GM21786 (cell line): ENCODE data around the gene C2orf42.
A peak's percentile ranks its signal among the peaks of the same experiment; 100 is the strongest.
"Not testable (repeated sequence)": the region's sequence is repeated elsewhere in the genome, so short reads cannot be mapped to it uniquely, and the experiment has no call there.

Experiments used
- ATAC-seq: cut with Tn5 transposase; IDR thresholded peaks from one replicate; pipeline ENCODE4 v1.9.1; 2021; ENCODE audit not compliant: unreplicated experiment

C2orf42 gene

DNA sequence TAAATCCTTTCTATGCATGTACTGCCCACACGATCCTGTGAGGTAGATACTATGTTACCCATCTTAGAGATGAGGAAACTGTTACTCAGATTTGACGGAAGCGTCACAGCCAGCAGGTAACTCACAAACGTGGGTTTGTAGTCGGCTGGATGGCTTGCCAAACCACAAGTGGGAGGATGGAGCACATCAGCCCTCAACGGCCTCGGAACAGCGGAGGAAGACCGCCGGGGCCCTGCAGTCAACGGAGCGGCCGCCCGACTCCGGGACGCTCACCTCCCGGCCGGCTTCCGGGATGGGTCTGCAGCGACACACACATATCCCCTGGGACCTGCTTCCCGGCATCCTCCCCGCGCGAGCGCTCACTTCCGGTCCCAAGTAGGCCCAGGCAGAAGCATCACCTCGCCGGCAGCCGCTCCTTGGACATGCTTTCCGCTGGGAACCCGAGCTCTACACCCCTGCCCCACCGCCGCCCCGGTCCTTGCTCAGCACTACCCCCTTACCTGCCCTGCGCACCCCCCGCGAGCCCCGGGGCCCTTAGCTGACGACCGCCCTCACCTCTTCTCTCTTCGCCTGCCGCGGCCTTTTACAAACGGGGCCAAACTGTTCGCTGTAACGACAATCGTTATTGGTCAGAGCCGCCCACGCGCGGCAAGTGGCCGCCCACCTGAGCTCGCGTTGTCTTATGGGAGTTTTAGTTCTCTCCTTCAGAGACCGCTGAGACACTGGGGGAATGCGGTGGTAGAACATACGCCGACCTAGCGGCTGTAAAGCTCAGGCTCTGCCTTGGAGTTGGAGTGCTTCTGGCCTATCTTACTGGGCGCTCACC is at the start of gene C2orf42:
Gene C2orf42 (minus strand): TSS at position 602 of the 826 bp plus-strand sequence. CDS start 9,034 bp downstream, outside the sequence.
- peak; percentile 83 for ATAC-seq

DNA sequence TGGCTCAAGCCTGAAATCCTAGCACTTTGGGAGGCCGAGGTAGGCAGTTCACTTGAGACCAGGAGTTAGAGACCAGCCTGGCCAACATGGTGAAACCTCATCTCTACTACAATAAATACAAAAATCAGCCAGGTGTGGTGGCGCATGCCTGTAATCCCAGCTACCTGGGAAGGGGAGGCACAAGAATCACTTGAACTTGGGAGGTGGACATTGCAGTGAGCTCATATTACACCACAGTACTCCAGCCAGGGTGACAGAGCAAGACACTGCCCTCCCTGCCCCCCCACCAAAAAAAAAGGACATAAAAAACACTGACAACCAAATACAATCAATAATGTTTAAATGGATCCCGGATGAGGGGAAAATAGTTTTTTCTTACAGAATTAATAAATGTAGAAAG is 49.8 kb upstream of the C2orf42 start:
- no peak for ATAC-seq

- ATAC-seq, result no peak
These were observed 43.1 kb upstream of the C2orf42 start for GRCh38 chr2:70233926-70234325.

- no peak for ATAC-seq
These were observed 36.0 kb upstream of the C2orf42 start for GRCh38 chr2:70226781-70227180.

DNA sequence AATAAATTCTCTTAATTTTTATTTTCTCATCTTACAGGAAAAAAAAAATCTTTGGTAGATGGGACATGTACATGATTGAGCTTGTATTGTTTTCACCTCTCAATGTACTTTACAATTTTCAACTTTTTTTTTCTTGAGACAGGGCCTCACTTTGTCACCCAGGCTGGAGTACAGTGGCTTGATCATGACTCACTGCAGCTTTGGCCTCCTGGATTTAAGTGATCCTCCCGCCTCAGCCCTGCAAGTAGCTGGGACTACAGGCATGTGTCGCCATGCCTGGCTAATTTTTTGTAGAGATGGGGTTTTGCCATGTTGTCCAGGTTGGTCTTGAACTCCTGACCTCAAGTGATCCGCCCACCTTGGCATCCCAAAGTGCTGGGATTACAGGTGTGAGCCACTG is 32.5 kb upstream of the C2orf42 start:
- ATAC-seq, result not testable (repeated sequence)

GRCh38 chr2:70214953-70215549 is 24.2 kb upstream of the C2orf42 start:
- no peak for ATAC-seq

- ATAC-seq, result no peak
These were observed 23.5 kb upstream of the C2orf42 start for GRCh38 chr2:70214365-70214764.

DNA sequence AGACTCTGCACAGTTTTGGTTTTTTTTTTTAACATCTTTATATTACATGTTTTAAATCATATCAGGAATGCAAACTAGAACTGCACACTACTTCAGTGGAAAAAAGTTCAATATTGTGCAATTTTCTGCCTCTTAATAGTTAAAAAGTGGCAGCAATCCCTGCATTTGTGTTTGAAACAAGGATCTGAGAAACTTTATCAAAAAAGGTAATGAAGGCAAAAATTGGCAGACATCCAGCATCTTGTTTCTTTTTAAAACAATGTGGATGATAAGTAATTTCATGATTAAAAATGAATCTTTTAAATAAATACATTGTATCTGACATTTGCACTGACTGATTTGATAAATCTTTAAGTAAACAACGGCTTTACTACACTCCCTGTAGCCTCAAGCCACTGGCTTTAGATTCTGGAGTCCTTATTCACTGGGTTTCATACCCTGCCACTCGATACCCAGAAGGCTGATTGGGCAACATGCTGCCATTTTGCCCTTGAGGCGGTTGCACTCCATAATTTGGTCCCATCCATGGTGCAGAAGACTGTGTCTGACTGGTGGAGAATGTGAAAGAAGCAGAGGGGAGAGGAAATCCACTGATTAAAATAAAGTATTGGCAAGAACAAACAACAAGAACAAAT is 21.6 kb upstream of the C2orf42 start:
- ATAC-seq, result no peak

DNA sequence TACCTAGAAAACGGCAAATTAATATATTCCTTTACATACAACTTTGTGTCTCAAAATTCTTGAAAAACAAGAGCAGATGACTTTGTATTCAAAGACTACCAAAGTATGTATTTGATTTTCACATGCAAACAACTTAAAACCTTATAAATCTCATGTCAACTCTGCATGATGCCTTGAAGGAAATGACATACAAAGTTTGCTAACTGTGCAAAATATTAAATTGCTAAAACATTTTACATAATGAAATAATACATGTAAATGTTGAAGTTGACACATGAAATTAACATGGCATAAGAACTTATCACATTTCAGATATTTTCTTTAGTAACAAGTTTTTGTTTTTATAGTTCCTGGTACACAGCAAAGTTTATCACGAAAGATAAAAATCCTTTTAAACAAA is 20.8 kb upstream of the C2orf42 start:
- ATAC-seq, result no peak

DNA sequence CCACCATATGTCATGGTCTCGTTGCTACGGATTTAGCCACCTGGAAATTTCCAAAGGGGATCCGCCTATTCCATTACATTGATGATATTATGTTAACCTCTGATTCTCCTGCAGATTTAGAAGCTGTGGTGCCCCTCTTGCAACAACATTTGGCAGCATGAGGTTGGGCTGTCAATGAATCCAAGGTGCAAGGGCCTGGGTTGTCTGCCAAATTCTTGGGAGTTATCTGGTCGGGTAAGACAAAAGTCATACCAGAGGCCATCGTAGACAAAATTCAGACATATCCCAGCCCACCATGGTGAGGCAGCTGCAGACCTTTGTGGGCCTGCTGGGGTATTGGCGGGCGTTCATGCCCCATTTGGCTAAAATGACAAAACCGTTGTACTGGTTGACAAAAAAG is 13.6 kb upstream of the C2orf42 start:
- no peak for ATAC-seq

DNA sequence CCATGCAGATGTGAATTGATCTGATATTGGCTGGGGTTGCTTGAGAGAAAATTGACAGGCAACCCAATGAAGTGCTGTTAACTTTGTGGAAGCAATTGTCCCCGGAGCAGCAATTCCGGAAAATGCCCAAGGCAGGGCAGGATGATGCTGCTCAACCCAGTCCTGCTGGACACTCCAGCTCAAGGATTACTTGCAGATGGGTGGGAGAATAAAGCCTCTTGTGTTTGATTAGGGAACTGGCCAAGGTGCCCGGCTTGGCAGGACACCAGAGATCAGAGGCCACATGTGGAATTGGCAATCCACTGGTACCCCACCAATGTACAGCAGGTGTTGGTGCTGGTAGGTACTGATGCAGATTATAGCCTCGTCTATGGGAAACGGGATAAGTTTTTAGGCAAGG is 12.3 kb upstream of the C2orf42 start:
- no peak for ATAC-seq

DNA sequence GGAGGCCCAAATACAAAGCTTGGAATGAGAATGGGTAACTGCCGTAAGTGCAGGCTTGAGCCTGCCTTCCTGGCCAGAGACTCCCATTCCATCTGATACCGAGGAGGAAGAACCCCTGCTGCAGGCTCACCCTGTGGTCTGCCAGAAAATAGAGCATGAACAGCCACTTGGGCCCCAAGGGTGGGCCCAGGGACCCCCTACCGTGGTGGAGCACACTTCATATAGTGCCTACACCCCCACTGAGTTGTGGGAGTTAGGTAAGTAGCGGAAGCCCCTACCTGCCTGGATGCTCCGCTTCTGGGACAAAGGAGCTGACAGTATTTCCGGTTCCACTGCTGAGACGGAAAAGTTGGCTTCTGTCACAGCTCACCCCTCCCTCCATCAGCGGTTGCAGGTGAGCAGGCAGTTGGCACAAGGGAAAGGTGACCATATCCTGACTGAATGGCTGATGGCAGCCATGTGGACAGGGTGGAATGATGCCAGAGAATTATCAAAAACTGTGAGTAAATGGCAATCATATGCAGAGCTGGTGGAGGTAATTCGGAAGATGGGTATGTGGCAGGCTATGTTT is 11.5 kb upstream of the C2orf42 start:
- ATAC-seq, result no peak

GRCh38 chr2:70201831-70202230 is 11.0 kb upstream of the C2orf42 start:
- ATAC-seq, result no peak

DNA sequence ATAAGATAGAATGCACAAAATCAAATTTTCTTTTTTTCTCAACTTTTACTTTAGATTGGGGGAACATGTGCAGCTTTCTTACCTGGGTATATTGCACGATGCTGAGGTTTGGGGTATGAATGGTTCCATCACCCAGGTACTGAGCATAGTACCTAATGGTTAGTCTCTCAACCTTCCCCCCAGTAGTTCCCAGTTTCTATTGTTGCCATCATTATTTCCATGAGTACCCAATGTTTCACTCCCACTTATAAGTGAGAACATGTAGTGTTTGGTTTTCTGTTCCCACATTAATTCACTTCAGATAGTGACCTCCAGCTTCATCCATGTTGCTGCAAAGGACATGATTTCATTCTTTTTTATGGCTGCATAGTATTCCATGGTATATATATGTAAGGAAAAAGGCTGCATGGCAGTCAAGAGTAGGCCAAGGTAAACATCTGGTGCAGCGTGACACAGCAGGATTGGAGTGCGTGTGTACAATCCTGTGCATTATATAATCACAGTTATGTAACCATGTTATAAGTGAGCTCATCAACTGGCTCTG is 10.5 kb upstream of the C2orf42 start:
- no peak for ATAC-seq

DNA sequence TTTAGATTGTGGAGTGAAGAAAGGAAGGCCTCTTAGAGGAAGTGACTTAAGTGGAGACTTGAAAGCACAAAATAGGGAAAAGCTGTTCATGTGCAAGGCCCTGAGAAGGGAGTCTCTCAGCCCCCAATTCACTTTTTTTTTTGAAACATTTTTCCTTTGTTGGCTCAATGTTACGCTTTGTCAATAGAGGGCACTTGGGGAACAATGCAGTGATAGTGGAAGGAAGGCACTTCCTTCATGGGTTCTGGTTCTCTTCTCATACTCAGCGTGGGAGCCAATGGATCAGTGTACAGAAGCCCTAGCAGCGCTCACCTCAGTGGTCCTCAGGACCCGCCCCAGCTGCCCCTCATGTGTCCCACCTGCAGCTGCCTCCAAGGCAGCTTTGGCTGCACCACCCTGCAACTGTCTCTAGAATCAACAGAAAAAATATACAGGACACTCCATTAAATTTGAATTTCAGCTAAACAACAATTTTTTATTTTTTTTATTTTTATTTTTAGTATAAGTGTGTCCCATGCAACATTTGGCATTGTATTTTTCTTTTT is 8.6 kb upstream of the C2orf42 start:
- ATAC-seq, result no peak

DNA sequence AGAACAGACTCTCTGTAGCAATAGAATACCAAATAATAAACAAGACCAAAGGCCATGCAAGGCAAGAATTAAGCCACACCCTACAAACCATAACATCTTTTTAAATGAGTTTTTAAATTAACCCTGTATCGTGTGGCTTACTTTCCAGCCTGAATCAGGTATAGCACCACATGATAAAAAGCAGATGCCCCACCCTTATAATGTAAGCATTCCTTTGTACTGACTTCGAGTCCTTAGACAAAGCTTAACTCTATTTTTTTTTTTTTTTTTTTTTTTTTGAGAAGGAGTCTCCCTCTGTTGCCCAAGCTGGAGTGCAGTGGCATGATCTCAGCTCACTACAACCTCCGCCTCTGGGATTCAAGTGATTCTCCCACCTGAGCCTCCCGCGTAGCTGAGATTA is 1.7 kb upstream of the C2orf42 start:
- ATAC-seq, result no peak

- no peak for ATAC-seq
These were observed 471 bp upstream of the C2orf42 start for GRCh38 chr2:70191244-70191735.

DNA sequence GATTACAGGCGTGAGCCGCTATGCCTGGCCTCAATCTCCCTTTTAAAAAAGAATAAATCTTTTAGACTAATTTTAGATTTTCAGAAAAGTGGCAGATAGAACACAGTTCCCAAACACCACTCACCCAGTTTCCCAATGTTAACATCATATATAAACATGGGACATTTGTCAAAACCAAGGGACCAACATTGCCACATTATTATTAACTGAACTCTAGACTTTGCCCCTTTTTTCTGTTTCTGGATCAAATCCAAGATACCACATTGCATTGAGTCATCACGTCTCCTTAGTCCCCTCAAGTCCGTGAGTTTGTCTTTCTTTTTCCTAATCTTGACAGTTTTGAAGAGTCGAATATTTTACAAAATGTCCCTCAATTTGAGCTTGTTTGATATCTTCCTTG is 2.4 kb downstream of the C2orf42 start:
- no peak for ATAC-seq

DNA sequence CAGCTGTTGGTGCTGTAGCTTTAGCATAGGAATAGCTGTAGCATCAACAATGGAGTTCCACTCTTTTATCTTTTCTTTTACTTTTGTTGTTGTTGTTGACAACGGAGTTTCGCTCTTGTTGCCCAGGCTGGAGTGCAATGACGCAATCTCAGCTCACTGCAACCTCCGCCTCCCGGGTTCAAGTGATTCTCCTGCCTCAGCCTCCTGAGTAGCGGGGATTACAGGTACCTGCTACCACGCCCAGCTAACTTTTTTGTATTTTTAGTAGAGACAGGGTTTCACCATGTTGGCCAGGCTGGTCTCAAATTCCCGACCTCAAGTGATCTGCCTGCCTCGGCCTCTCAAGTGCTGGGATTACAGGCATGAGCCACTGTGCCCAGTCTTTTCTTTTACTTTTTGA is 3.6 kb downstream of the C2orf42 start:
- not testable (repeated sequence) for ATAC-seq

- no peak for ATAC-seq
These were observed 8.1 kb downstream of the C2orf42 start for GRCh38 chr2:70182689-70183088.

DNA sequence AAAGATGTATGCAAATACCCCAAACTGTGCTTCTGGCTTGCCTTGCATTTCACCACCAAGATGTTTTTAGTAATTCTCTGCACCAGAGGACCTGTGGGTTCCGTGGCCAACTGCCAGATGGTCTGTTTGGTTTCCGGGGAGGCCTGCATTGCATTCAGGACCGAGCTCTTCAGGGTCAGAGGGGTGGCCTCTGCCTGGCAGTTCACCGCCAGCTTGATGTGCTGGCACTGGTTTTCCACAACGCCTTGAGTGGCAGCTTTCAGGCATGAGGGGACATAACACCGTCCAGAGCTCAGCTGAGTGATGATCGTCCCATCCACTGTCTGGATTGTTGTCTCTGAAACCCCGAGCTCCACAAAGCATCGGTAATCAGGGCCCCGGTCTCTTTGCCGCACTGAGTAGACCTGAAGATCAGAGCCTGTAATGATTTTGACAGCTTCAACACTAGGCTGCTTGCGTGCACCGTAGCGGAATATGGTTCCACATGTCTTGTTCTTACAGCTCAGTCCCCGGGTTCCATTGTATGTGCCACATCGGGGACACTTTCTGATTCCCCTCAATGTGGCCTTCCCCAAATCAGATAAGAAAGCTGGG is 9.4 kb downstream of the C2orf42 start:
- ATAC-seq, result peak; percentile 86
